VCaP (cell line): ENCODE results near the gene IGSF9.

Experiments
- H3K27ac ChIP-seq: fragments of 450-650 bp; 2 replicates; pipeline ENCODE4 v1.5.1; 2017
- CTCF ChIP-seq: fragments of 450-650 bp; conservative IDR thresholded peaks from 2 replicates; pipeline ENCODE4 v1.5.1; 2017; ENCODE audit warnings: mild to moderate bottlenecking, moderate library complexity

The IGSF9 gene

GRCh38 chr1:159889202-159889601 lies 56.2 kb downstream of the IGSF9 start:
- TF ChIP-seq CTCF = no peak
- peak overlapping the region; percentile 58 for H3K27ac ChIP-seq

GRCh38 chr1:159884296-159884695 lies 61.1 kb downstream of the IGSF9 start:
- no peak overlapping the region for H3K27ac ChIP-seq
- no peak for TF ChIP-seq CTCF

DNA sequence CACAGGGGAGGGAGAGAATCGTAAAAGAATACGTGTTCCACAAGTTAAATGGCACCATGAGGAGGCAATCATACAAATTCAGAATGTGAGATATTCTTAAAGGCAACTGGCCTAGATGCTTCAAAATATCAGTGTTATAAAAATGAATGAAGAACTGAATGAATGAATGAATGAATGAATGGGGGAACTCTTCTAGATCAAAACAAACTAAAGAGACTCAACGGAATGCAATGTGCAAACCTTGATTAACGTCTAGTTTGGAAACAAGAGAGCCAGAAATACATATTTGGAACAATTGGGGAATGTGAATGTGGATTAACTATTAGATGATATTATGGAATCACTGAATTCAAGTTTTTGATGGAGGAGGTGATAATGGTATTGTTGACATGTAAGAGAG lies 62.3 kb downstream of the IGSF9 start:
- no peak for TF ChIP-seq CTCF
- H3K27ac ChIP-seq = no peak overlapping the region

DNA sequence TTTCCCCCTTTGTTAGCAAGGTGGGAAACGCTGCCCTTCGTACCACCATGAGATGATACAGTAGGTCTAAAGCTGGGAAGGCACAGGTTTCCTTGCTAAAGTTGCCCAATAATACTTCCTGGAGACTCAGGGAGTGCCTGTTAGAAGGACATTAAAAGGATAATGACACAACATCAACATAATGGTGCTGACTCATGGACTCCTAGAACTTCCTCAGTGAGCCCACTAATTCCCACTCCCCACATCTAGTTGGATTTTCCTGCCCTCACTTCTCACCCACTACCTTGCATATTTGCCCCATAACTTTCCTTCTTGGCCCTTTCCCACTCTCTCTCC lies 62.9 kb downstream of the IGSF9 start:
- H3K27ac ChIP-seq = peak overlapping the region; percentile 66
- TF ChIP-seq CTCF = no peak

DNA sequence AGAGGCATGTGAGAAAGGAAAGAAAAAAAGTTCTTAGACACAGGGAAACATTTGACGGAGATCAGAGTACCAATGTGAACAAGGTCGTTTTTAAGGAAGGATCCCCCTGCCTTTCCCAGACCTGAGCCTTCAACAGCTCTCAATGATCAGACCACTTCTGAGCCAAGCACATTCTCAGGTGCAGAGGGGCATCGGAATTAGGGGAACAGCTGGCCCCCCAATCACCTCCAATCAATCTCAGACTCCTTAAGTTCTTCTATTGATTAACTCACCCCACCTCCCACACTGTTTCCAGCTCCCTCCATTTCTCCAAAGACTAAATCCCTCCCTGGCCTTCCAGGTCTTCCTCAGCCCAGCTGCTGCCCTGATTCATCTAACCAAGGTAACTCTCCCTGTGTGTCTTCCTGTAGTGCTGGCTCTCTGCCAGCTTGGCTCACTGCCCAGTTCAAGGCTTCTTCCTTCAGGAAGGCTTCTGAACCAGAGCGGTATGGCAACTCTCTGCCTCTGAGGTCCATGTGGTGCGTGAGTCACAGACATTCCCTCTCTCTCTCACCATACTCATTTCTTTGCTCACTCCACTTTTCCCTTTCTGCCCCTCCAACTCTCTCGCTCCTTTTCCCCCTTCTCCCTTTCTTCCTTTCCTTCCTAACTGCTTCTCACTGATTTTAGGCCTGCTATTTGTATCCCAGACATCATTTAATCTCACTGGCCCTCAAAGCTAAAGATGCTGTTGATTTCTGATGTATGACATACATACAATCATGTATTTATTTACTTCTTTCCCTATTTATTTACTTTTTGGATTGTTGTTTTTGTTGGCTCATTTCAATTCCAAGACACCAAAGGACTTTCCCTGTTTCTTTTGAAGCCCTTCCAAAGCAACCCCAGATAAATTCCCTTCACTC lies 63.5 kb downstream of the IGSF9 start:
- H3K27ac ChIP-seq = peak overlapping the region; percentile 66
- TF ChIP-seq CTCF = no peak

DNA sequence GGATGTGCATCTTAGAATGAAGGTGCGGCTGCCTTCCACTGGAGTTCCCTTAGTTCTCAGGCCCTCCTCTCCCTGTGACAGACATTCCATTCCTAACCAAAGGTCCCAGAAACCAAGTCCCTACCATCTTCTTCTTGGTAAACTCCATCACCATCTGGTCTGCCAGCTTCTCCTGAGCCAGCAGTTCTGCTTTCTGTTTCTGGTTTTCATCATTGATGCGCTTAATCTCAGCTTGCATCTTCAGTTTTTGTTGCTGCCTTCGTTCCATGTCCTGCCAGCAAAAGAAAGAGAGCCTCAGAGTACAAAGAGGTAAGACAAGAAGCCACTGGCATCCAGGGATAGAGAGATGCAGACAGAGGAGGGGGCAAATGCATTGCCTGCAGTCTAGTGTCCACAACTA lies 65.0 kb downstream of the IGSF9 start:
- no peak overlapping the region; the same call in 1 of the 2 replicates for H3K27ac ChIP-seq
- TF ChIP-seq CTCF = no peak

DNA sequence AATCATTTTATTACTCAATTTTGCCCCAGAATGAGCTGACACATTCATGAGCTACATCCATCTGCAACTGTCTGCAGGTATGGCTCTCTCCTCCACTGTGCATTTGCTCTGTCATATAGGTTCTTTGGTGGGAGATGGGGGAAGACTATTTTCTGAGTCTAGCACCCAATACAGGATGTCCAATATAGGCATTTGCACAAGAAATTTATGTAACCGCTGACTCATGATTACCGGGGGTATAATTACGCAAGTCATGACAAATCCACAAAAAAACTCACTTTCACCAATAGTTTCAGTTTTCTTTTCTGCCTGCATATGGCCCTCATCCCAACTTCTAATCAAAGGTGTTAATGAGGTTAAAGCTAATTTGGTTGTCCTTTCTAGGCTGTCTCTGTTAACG lies 65.4 kb downstream of the IGSF9 start:
- H3K27ac ChIP-seq = no peak overlapping the region
- no peak for TF ChIP-seq CTCF
